HCT116 (cell line): Measurements from ENCODE around the gene ARHGAP33. TPM values are rescaled to one million over a fixed set of nuclear protein-coding genes. Genes with fewer than 3 reads are reported as not detected.

Source experiments
- ATAC-seq: fragments of 200-7000 bp; cut with Tn5 transposase; 2 replicates; pipeline ENCODE4 v1.9.1; 2020; ENCODE audit warnings: mild to moderate bottlenecking, moderate library complexity
- BruUV-seq: library from RNA; stranded (reverse); fragments of 400-500 nt; replicated peaks from 2 replicates; lab custom pipeline; 2021; lab: Mats Ljungman, UMichigan
- CTCF ChIA-PET: fragments of 300-600 bp; sonication (Branson Sonifier 250); formaldehyde crosslinking; loops from one replicate; lab custom pipeline; 2021; ENCODE audit warnings: antibody characterized with exemption; lab: Charles Lee
- POLR2A ChIA-PET: fragments of 300-600, 350-600 bp; sonication (Branson Sonifier 250); formaldehyde crosslinking; loops from one replicate; lab custom pipeline; 2021; ENCODE audit warnings: antibody characterized with exemption; lab: Charles Lee
- RAD21 ChIA-PET, 2 experiments: fragments of 300-600 bp; sonication (Branson Sonifier 250); formaldehyde crosslinking; loops; one replicate each; lab custom pipeline; 2023; ENCODE audit warnings: low total read pairs in 2 of 2; ENCODE audit not compliant: uncharacterized antibody in 2 of 2, unreplicated experiment in 2 of 2, low non-redundant PET in 1 of 2; lab: Charles Lee
- DNase-seq: peaks from one replicate; pipeline ENCODE4 v3.0.0-alpha.2; 2010; ENCODE audit warnings: low read depth, low spot score
- H2AFZ ChIP-seq: fragments of 200-600 bp; shearing (Covaris generic), sonication (generic); 2 replicates; pipeline ENCODE4 v1.6.1; 2017; ENCODE audit warnings: low read depth, mixed run types, mixed read lengths, antibody characterized with exemption, low read length; ENCODE audit not compliant: poor library complexity, severe bottlenecking
- H3K27ac ChIP-seq: 2 replicates; pipeline ENCODE4 v1.5.1; 2012; ENCODE audit warnings: low read depth, low read length
- H3K27me3 ChIP-seq: fragments of 200-600 bp; sonication (generic); 2 replicates; pipeline ENCODE4 v1.6.1; 2016; ENCODE audit warnings: mixed run types, low read length, mixed read lengths; ENCODE audit not compliant: insufficient read depth
- H3K36me3 ChIP-seq, 2 experiments: fragments of 200-500 bp in 1 of 2; fragments of 200-600 bp in 1 of 2; sonication (Bioruptor generic) in 1 of 2; sonication (generic) in 1 of 2; 2 replicates each; pipeline versions ENCODE4 v1.5.1 to v1.6.1; 2014 to 2016; ENCODE audit warnings: low read length in 2 of 2, inconsistent platforms in 1 of 2, mixed read lengths in 1 of 2, mixed run types in 1 of 2; ENCODE audit not compliant: insufficient read depth in 2 of 2, control insufficient read depth in 1 of 2
- H3K4me1 ChIP-seq, 2 experiments: fragments of 200-600 bp in 1 of 2; sonication (generic) in 1 of 2; 2 replicates each; pipeline versions ENCODE4 v1.5.1 to v1.6.1; 2012 to 2017; ENCODE audit warnings: low read length in 2 of 2, inconsistent platforms in 1 of 2, mild to moderate bottlenecking in 1 of 2, mixed read lengths in 1 of 2, mixed run types in 1 of 2, moderate library complexity in 1 of 2; ENCODE audit not compliant: insufficient read depth in 2 of 2, control insufficient read depth in 1 of 2
- H3K4me2 ChIP-seq: fragments of 200-600 bp; sonication (generic); 2 replicates; pipeline ENCODE4 v1.6.1; 2017; ENCODE audit warnings: mixed run types, low read length, mixed read lengths
- H3K4me3 ChIP-seq, 2 experiments: fragments of 200-600 bp in 1 of 2; sonication (generic) in 1 of 2; replicated peaks in 1 of 2; 2 replicates each; pipeline ENCODE4 v1.5.1; 2011 to 2016; ENCODE audit warnings: low read length in 2 of 2, control low read depth in 1 of 2, low read depth in 1 of 2, mild to moderate bottlenecking in 1 of 2, mixed read lengths in 1 of 2, mixed run types in 1 of 2
- H3K79me2 ChIP-seq: fragments of 200-600 bp; sonication (generic); 2 replicates; pipeline ENCODE4 v1.6.1; 2017; ENCODE audit warnings: mild to moderate bottlenecking, mixed run types, low read length, moderate library complexity, mixed read lengths; ENCODE audit not compliant: insufficient read depth
- H3K9ac ChIP-seq: fragments of 200-600 bp; sonication (generic); 2 replicates; pipeline ENCODE4 v1.6.1; 2016; ENCODE audit warnings: low read length, mixed read lengths
- H3K9me2 ChIP-seq: fragments of 200-600 bp; sonication (generic), shearing (Covaris generic); 2 replicates; pipeline ENCODE4 v1.6.1; 2017; ENCODE audit warnings: mixed run types, mild to moderate bottlenecking, moderate library complexity; ENCODE audit not compliant: insufficient read depth
- H3K9me3 ChIP-seq, 2 experiments: fragments of 200-500 bp in 1 of 2; fragments of 200-600 bp in 1 of 2; sonication (Bioruptor generic) in 1 of 2; sonication (generic) in 1 of 2; 2 replicates each; pipeline ENCODE4 v1.6.1; 2014 to 2017; ENCODE audit warnings: low read length in 2 of 2, mixed read lengths in 2 of 2, inconsistent platforms in 1 of 2, low read depth in 1 of 2, mild to moderate bottlenecking in 1 of 2, mixed run types in 1 of 2, moderate library complexity in 1 of 2; ENCODE audit not compliant: control insufficient read depth in 1 of 2, insufficient read depth in 1 of 2
- H4K20me1 ChIP-seq: fragments of 200-600 bp; sonication (generic), shearing (Covaris generic); 2 replicates; pipeline ENCODE4 v1.6.1; 2017; ENCODE audit warnings: mixed run types, mild to moderate bottlenecking, moderate library complexity; ENCODE audit not compliant: insufficient read depth
- CBX3 ChIP-seq: IDR thresholded peaks from 2 replicates; pipeline ENCODE4 v1.6.1; 2012; ENCODE audit warnings: low read depth
- CEBPB ChIP-seq: IDR thresholded peaks from 2 replicates; pipeline ENCODE4 v1.6.1; 2012; ENCODE audit warnings: low read depth
- ELF1 ChIP-seq: IDR thresholded peaks from 2 replicates; pipeline ENCODE4 v1.6.1; 2012; ENCODE audit warnings: low read depth, borderline replicate concordance
- EZH2 ChIP-seq: fragments of 200-600 bp; sonication (generic); IDR thresholded peaks from 2 replicates; pipeline ENCODE4 v1.6.1; 2017; ENCODE audit warnings: antibody characterized with exemption, mixed run types
- EZH2phosphoT487 ChIP-seq: fragments of 200-600 bp; IDR thresholded peaks from 2 replicates; pipeline ENCODE4 v1.6.1; 2018; ENCODE audit warnings: antibody characterized with exemption, borderline replicate concordance
- FOSL1 ChIP-seq: IDR thresholded peaks from 2 replicates; pipeline ENCODE4 v1.6.1; 2012; ENCODE audit warnings: low read depth
- POLR2A ChIP-seq: IDR thresholded peaks from 2 replicates; pipeline ENCODE4 v1.7.0; 2011; ENCODE audit warnings: borderline replicate concordance; ENCODE audit not compliant: insufficient read depth, insufficient read length; ENCODE audit errors: extremely low read depth
- POLR2AphosphoS5 ChIP-seq: IDR thresholded peaks from 2 replicates; pipeline ENCODE4 v1.6.1; 2011; ENCODE audit warnings: mild to moderate bottlenecking, low read depth, low read length, moderate library complexity
- SIN3A ChIP-seq: IDR thresholded peaks from 2 replicates; pipeline ENCODE4 v1.6.1; 2012; ENCODE audit warnings: low read depth
- SRF ChIP-seq: IDR thresholded peaks from 2 replicates; pipeline ENCODE4 v1.6.1; 2012; ENCODE audit warnings: low read depth
- TCF7L2 ChIP-seq: IDR thresholded peaks from 2 replicates; pipeline ENCODE4 v1.7.0; 2011; ENCODE audit warnings: borderline replicate concordance, inconsistent platforms; ENCODE audit not compliant: insufficient read depth, insufficient read length; ENCODE audit errors: extremely low read depth
- YY1 ChIP-seq: IDR thresholded peaks from 2 replicates; pipeline ENCODE4 v1.6.1; 2011; ENCODE audit warnings: low read length, low read depth, moderate library complexity, mild to moderate bottlenecking; ENCODE audit not compliant: insufficient replicate concordance; ENCODE audit errors: extremely low read depth
- ZFX ChIP-seq: fragments of 450-650 bp; IDR thresholded peaks from 2 replicates; pipeline ENCODE4 v1.6.1; 2017
- ZNF274 ChIP-seq: fragments of 200-500 bp; sonication (Bioruptor generic); IDR thresholded peaks from 2 replicates; pipeline ENCODE4 v1.6.1; 2014; ENCODE audit warnings: mild to moderate bottlenecking, low read depth, low read length, inconsistent platforms
- intact Hi-C: fragments of 100-400 bp; cut with micrococcal nuclease; formaldehyde crosslinking; loops from 2 replicates; pipeline ENCODE4 v1.10.0; 2022
- total RNA-seq: library from RNA; stranded (reverse); gene quantifications from one replicate; pipeline ENCODE4 v1.2.1, GENCODE V29; 2021; ENCODE audit not compliant: unreplicated experiment
- TF ChIP-seq, protein P1 (sequence below): IDR thresholded peaks from 2 replicates; pipeline ENCODE4 v1.6.1; 2012; ENCODE audit warnings: low read depth
- TF ChIP-seq, protein P2 (sequence below): IDR thresholded peaks from 2 replicates; pipeline ENCODE4 v1.6.1; 2012

Gene ARHGAP33
- total RNA-seq, 1 experiment from 2014 or later: 30.2 TPM

- intact Hi-C loops: no loop called here
- Histone ChIP-seq H3K4me2 (peak overlapping the region; percentile 32; the same call in 1 of the 2 replicates), H3K4me1 (peaks cover 15 to 19% of the 10 kb centered on the region in 2 experiments), H3K9me2 (no peaks in the 10 kb centered on the region), H3K27ac (no peak overlapping the region), H3K4me3 (no peak overlapping the region), H3K9ac (no peak overlapping the region), H4K20me1 (no peaks in the 10 kb centered on the region), H3K79me2 (peaks cover 19% of the 10 kb centered on the region), H2AFZ (no peak overlapping the region), H3K9me3 (no peaks in the 10 kb centered on the region), H3K27me3 (no peaks in the 10 kb centered on the region), H3K36me3 (no peaks in the 10 kb centered on the region; a peak in 2 of 4 replicates)
- POLR2A ChIA-PET: no interaction called here
- DNase-seq (no peak), ATAC-seq (no peak)
- RAD21 ChIA-PET: interaction anchor here in 1 of 2 experiments (0.5 kb wide), 1 partner anchor 95 kb away, joined by 5 read pairs; no protein-coding TSS in a partner anchor
- BruUV-seq: no TSS peak
- CTCF ChIA-PET: no interaction called here
- no peak for TF ChIP-seq CBX3
- no peak for TF ChIP-seq ZNF274
- TF ChIP-seq, all 23 proteins: peak for 0
Measured at GRCh38 chr19:35750167-35750566, 25.2 kb upstream of the ARHGAP33 start.

- no peak overlapping the region for H3K4me3 ChIP-seq
- no TSS peak for BruUV-seq
- no peaks in the 10 kb centered on the region for H3K27me3 ChIP-seq
- intact Hi-C loops: no loop called here
- H3K36me3 ChIP-seq: no peaks in the 10 kb centered on the region; a peak in 2 of 4 replicates
- RAD21 ChIA-PET: no interaction called here
- TF ChIP-seq ELF1 (no peak), TCF7L2 (no peak), ZFX (no peak), POLR2A (no peak), POLR2AphosphoS5 (no peak), FOSL1 (no peak), CEBPB (no peak), CBX3 (no peak), EZH2phosphoT487 (no peak), SIN3A (no peak), EZH2 (no peak), YY1 (no peak), ZNF274 (no peak), SRF (no peak)
- TF ChIP-seq, protein P1, sequence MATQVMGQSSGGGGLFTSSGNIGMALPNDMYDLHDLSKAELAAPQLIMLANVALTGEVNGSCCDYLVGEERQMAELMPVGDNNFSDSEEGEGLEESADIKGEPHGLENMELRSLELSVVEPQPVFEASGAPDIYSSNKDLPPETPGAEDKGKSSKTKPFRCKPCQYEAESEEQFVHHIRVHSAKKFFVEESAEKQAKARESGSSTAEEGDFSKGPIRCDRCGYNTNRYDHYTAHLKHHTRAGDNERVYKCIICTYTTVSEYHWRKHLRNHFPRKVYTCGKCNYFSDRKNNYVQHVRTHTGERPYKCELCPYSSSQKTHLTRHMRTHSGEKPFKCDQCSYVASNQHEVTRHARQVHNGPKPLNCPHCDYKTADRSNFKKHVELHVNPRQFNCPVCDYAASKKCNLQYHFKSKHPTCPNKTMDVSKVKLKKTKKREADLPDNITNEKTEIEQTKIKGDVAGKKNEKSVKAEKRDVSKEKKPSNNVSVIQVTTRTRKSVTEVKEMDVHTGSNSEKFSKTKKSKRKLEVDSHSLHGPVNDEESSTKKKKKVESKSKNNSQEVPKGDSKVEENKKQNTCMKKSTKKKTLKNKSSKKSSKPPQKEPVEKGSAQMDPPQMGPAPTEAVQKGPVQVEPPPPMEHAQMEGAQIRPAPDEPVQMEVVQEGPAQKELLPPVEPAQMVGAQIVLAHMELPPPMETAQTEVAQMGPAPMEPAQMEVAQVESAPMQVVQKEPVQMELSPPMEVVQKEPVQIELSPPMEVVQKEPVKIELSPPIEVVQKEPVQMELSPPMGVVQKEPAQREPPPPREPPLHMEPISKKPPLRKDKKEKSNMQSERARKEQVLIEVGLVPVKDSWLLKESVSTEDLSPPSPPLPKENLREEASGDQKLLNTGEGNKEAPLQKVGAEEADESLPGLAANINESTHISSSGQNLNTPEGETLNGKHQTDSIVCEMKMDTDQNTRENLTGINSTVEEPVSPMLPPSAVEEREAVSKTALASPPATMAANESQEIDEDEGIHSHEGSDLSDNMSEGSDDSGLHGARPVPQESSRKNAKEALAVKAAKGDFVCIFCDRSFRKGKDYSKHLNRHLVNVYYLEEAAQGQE: no peak
- TF ChIP-seq, protein P2, sequence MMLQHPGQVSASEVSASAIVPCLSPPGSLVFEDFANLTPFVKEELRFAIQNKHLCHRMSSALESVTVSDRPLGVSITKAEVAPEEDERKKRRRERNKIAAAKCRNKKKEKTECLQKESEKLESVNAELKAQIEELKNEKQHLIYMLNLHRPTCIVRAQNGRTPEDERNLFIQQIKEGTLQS: no peak
- TF ChIP-seq, all 23 proteins: peak for 0
- Histone ChIP-seq H3K9ac (no peak overlapping the region), H2AFZ (no peak overlapping the region), H3K4me1 (peaks cover 9 to 17% of the 10 kb centered on the region in 2 experiments), H3K9me2 (no peaks in the 10 kb centered on the region), H3K9me3 (no peaks in the 10 kb centered on the region), H3K4me2 (no peak overlapping the region), H3K27ac (no peak overlapping the region), H3K79me2 (peaks cover 5% of the 10 kb centered on the region; the same call in 1 of the 2 replicates), H4K20me1 (no peaks in the 10 kb centered on the region)
- DNase-seq (no peak), ATAC-seq (no peak)
- CTCF ChIA-PET: no interaction called here
- POLR2A ChIA-PET: no interaction called here
Measured at GRCh38 chr19:35751839-35752745, 23.3 kb upstream of the ARHGAP33 start.
